ACHN (cell line): ENCODE results near the gene NRBP1.
A peak's percentile ranks its signal among the peaks of the same experiment; 100 is the strongest.

ENCODE experiments used
- DNase-seq: peaks from one replicate; pipeline ENCODE4 v3.0.0-alpha.2; 2015
- in situ Hi-C: cut with HindIII; loops from 2 replicates; pipeline ENCODE4 v1.10.0; 2017; ENCODE audit warnings: low sequenced_read_pairs, low pct_ligation_motif_present, low pct_unique_long_range_greater_than_20kb

NRBP1 gene

DNA sequence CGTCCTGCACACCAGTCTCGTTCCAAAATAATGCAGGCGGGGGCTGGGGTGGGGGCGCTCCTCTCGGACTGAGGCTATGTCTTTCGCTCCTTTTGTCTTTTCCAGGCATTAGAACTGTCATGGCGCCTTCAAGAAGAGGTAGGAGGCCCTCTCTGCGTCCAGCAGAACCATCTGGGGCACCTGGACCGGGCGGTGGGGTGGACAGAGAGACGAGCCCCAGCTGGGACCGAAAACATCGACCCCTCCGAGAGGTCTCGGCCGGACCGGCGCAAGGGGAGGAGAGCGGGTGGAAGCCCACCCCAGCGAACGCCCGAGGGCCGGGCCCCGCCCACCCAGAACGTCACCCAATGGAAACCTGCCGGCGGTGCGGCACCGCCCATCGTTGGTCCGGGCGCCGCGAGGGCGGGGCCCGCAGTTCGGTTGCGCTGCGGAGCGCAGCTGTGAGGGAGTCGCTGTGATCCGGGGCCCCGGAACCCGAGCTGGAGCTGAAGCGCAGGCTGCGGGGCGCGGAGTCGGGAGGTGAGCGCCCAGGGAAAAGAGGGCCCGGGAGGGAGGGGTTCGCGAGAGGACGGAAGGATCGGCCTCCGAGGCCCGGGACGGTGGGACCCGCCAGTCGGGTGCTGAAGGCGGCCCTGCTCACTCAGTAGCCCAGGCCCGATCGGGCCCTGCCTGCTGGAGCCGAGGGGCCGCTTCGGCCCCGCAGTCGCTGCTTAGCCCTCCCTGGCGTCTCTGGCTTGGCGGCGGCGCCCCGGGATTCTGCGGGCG, at the start of gene NRBP1:
NRBP1 (plus strand) TSS at position 419 of the 765 bp plus-strand sequence. CDS start 4,643 bp downstream, outside the sequence.
- DNase-seq: peak; percentile 90
- in situ Hi-C loops: no loop called here

GRCh38 chr2:27378809-27379290, 49.6 kb upstream of the NRBP1 start:
- in situ Hi-C loops: no loop called here
- no peak for DNase-seq

- DNase-seq: no peak
- in situ Hi-C loops: no loop called here
Measured at GRCh38 chr2:27379383-27379835, 49.0 kb upstream of the NRBP1 start.

DNA sequence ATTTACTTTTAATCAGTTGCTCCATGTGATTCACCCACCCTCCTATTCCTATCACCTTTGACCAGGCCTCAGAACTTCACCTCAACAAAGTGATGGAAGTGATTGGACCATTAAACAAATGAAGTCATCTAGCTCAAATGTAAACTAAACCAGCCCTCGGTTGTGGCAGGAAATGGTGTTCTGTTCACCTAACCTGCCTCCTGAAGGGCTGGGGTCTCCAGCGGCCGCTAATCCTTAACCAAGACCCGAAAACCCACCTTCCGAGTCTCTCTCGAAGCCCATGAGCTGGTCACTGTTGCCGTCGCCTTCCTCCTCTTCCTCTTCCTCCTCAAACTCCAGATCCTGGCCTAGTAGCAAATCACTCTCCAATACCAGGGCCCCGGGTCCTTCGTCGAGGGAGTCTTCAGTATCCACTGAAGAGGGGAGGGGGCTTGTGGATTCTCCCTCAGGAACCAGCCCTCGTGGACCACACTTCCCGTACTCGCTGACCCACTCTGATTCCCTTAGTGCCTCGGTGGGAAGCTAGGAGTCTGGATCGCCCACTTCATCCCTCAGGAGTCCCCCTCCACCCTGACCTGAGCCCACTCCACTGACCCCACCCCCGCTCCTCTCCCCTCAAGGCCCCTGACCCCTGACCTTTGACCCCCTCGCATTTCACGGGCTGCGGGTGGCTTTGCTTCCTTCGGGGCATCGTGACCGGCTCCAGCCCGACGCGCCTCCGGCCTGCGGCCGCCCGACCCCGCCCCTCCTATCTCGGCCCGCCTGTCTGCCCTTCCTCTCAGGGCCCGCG, 48.4 kb upstream of the NRBP1 start:
- in situ Hi-C loops: no loop called here
- DNase-seq: peak; percentile 72

- in situ Hi-C loops: no loop called here
- peak; percentile 96 for DNase-seq
Measured at GRCh38 chr2:27380626-27381545, 47.5 kb upstream of the NRBP1 start, which contains the start of gene ZNF513. ZNF513 (minus strand) TSS chr2:27380734; CDS start chr2:27380526, 208 bp downstream.

DNA sequence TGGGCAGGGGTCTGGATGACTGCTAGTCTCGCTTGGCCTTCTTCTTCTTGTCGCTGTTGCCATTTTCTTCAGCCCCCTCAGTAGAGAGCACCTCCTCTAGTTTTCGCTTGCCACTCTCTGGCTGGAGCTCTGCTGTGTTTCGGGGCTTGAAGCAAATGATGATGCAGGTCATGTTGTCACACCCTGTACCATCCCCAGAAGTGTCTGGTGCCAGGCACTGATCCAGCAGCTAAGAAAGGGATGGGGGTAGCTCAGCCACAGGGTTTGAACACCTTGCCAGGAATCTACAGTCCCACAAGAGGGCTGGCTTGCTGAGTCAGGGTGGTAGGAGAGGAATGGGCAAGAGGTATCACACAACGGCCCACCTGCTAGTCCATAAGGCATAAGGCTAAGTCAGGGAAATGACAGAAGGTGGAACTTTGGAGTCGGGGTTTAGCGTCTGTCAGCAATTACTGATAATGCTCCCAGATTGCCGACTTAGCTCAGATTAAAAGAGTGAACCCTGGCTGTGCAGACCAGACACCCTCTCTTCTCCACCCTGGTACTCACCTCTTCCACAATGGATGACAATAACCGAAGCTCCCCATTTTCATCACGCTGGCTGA, 46.8 kb upstream of the NRBP1 start:
- no peak for DNase-seq
- in situ Hi-C loops: no loop called here

DNA sequence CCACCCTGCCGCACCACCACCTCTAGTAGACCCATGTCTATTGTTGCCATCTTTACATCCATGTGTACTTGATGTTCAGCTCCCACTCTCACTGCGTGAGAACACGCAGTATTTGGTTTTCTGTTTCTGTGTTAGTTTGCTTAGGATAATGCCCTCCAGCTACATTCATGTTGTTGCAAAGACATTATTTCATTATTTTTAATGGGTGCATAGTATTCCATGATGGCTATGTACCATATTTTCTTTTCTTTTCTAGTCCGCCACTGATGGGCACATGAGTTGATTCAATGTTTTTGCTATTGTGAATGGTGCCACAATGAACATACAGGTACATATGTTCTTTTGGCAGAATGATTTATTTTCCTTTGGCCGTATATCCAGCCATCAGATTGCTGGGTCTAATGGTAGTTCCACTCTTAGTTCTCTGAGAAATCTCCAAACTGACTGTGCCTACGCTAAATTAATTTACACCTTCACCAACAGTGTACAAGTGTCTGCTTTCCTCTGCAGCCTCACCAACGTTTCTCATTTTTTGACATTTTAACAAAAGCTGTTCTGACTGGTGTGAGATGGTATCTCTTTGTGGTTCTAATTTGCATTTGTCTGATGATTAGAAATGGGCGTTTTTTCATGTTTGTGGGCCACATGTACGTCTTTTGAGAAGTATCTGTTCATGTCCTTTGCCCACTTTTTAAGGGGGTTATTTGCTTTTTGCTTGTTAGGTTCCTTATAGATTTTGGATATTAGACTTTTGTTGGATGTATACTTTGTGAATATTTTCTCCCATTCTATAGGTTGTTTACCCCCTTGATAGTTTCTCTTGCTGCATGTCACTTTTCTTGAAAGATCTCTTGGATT, 37.4 kb upstream of the NRBP1 start:
- in situ Hi-C loops: no loop called here
- DNase-seq: no peak

GRCh38 chr2:27393225-27393624, 35.2 kb upstream of the NRBP1 start:
- in situ Hi-C loops: no loop called here

DNA sequence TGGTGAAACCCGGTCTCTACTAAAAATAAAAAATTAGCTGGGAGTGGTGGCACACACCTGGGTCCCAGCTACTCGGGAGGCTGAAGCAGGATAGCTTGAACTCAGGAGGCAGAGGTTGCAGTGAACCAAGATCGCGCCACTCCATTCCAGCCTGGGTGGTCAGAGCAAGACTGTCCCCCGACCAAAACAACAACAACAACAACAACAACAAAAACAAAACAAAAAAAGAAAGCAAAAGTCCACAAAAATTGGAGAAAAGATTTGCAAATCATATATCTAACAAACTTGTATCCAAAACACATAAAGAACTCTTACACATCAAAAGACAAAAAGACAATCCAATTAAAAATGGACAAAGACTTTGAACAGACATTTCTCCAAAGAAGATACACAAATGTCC, 29.5 kb upstream of the NRBP1 start:
- no peak for DNase-seq
- in situ Hi-C loops: no loop called here

More at GRCh38 chr2:27393225-27393624, 35.2 kb upstream of the NRBP1 start:
- DNase-seq: no peak

- in situ Hi-C loops: no loop called here
- DNase-seq: peak; percentile 37
Measured at GRCh38 chr2:27400348-27401135, 27.9 kb upstream of the NRBP1 start.

DNA sequence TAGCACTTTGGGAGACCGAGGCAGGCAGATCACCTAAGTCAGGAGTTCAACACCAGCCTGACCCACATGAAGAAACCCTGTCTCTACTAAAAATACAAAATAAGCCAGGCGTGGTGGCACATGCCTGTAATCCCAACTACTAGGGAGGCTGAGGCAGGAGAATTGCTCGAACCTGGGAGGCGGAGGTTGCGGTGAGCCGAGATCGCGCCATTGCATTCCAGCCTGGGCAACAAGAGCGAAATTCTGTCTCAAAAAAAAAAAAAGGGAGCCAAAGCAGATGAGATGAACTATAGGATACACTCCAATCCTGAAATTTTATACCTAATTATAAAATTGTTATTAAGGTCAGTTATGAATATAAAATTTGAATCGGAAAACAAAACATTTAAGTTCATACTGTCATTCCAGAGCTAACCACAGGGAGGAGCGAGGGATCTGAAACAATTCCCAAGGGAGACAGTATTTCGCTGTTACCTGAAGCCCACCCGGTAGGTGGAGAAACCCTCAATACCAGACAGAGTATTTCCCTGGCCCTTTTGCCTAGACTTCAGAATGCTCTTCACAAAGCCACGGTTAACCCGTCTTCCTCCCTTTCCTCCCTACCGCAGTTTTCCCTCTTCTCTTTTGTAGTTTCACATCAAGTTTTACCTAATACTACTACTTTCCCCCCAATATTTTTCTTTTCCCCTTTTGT, 20.5 kb upstream of the NRBP1 start:
- in situ Hi-C loops: no loop called here
- DNase-seq: peak; percentile 73

GRCh38 chr2:27408601-27409320, 19.7 kb upstream of the NRBP1 start:
- in situ Hi-C loops: no loop called here

DNA sequence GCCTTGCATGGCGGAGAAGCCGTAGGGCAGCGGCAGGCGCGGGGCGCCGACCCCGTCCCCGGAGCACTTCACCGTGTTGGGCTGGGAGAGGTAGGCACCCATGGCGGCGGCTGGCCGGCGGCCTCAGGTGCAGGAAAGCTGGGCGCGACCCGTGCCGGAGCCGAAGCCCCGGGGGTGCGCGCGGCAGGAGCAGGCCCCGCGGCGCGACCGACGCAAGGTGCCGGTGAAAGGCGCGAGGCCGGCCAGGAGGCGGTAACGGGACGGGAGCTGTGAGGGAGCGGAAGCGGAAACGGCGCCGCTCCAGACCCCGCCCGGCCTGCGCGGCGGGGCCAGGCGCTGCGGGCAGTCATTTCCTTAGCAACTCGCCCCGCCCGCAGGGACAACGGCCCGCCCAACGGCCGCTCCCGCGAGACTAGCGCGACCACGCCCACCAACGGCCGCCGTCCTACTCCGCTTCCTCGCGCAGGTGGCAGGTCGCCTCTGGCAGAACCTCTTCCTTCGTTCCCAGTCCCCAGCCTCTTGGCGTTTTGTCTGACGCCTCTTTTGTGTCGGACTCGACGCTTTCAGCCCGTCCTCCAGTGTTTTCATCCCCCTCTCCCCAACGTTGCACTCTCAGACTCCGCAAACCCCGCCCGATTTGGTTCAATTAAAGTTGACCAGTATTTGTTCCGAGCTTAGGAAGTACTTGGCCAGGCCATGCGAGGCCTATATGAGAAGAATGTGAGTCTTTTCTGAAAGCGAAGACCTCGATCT, 18.9 kb upstream of the NRBP1 start, which contains the start of gene PPM1G:
PPM1G (minus strand) TSS at position 271 of the 753 bp plus-strand sequence; CDS start at position 102, 169 bp downstream.
- in situ Hi-C loops: no loop called here
- peak; percentile 97 for DNase-seq

More at GRCh38 chr2:27408601-27409320, 19.7 kb upstream of the NRBP1 start:
- peak; percentile 44 for DNase-seq

DNA sequence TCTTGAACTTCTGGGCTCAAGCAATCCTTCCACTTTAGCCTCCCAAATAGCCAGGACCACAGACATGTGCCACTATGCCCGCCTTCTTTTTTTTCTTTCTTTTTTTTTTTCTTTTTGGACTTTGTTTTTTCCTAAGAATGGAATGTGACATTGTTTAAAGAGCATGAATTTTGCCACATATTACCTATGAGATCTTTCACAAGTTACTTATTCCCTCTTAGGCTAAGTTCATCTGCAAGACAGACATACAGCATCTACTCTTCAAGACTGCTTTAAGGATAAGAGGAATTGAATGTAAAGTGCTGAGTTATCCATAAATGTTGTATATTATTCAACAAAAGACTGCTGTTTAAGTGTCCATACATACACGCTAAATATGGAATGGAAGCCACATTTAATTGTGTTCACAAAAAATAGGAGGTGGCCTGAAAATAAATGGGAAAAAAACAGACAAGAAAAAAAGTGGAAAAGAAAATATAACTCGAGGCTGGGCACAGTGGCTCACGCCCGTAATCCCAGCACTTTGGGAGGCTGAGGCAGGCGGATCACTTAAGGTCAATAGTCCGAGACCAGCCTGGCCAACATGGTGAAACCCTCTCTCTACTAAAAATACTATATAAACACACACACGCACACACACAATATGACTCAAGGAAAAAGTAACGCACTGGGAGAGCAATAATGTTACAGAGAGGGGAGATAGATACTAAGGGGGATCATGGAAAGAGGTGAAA, 15.8 kb upstream of the NRBP1 start:
- no peak for DNase-seq
- in situ Hi-C loops: no loop called here
